ENCODE data around the gene ATP5IF1. TPM values are rescaled to one million over a fixed set of nuclear protein-coding genes. Genes with fewer than 3 reads are reported as not detected.

The ATP5IF1 gene
- total and polyA plus RNA-seq, 11 donors: 209 to 3,101 (median 423) TPM

GRCh38 chr1:28279721-28280120 lies 43.8 kb downstream of the ATP5IF1 start:
- ATAC-seq: no peak
- Histone ChIP-seq H3K4me3 (no peak overlapping the region), H3K36me3 (peaks cover 0 to 82% (median 71%) of the 10 kb centered on the region in 9 donors), H3K27me3 (no peaks in the 10 kb centered on the region), H3K9me3 (no peaks in the 10 kb centered on the region), H3K27ac (no peak overlapping the region), H3K4me1 (peaks cover 0 to 30% (median 2%) of the 10 kb centered on the region in 12 donors)
- intact Hi-C loops (cut with DNase I): no loop called here
- WGBS, 4 donors: 95 to 97% (median 96%) methylated on average over 7 of the region's 7 CpGs
- DNase-seq: no peak
- TF ChIP-seq POLR2A (IDR thresholded peaks at IDR 0.05): no peak
- TF ChIP-seq, protein P1, sequence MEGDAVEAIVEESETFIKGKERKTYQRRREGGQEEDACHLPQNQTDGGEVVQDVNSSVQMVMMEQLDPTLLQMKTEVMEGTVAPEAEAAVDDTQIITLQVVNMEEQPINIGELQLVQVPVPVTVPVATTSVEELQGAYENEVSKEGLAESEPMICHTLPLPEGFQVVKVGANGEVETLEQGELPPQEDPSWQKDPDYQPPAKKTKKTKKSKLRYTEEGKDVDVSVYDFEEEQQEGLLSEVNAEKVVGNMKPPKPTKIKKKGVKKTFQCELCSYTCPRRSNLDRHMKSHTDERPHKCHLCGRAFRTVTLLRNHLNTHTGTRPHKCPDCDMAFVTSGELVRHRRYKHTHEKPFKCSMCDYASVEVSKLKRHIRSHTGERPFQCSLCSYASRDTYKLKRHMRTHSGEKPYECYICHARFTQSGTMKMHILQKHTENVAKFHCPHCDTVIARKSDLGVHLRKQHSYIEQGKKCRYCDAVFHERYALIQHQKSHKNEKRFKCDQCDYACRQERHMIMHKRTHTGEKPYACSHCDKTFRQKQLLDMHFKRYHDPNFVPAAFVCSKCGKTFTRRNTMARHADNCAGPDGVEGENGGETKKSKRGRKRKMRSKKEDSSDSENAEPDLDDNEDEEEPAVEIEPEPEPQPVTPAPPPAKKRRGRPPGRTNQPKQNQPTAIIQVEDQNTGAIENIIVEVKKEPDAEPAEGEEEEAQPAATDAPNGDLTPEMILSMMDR (IDR thresholded peaks at IDR 0.05): no peak

DNA sequence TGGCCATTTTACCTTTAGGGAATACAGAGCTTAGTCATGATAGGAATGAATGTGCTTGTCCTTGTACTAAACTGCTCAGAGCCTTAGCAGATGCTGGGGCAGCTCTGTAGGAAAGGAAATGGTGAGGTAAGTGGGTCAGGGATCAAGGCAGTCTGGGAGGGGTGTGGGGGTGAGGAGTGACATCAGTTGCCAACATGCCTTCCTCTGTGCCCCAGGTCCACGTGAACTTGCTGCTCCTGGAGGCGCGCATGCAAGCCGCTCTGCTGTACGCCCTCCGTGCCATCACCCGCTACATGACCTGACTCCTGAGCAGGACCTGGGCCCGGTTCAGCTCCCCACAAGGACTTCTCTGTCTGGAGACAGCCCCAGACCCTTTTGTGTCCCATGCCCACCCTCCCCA lies 44.6 kb downstream of the ATP5IF1 start:
- no peaks in the 10 kb centered on the region for H3K9me3 ChIP-seq
- H3K36me3 ChIP-seq: peaks cover 0 to 74% (median 64%) of the 10 kb centered on the region in 9 donors
- 84 to 100% (median 88%) methylated on average over 1 to 8 of the region's 8 CpGs for WGBS, 4 donors
- TF ChIP-seq, protein P1 (IDR thresholded peaks at IDR 0.05): no peak
- no peak for TF ChIP-seq POLR2A (IDR thresholded peaks at IDR 0.05)
- DNase-seq (no peak), ATAC-seq (peak in 3 of 4 donors; percentile 29 to 41 (median 39))
- peak overlapping the region in 3 of 12 donors; percentile 46 to 66 (median 49) for H3K27ac ChIP-seq
- intact Hi-C loops (cut with DNase I): no loop called here
- H3K27me3 ChIP-seq: no peaks in the 10 kb centered on the region
- H3K4me1 ChIP-seq: peaks cover 0 to 30% (median 2%) of the 10 kb centered on the region in 12 donors
- H3K4me3 ChIP-seq: no peak overlapping the region

DNA sequence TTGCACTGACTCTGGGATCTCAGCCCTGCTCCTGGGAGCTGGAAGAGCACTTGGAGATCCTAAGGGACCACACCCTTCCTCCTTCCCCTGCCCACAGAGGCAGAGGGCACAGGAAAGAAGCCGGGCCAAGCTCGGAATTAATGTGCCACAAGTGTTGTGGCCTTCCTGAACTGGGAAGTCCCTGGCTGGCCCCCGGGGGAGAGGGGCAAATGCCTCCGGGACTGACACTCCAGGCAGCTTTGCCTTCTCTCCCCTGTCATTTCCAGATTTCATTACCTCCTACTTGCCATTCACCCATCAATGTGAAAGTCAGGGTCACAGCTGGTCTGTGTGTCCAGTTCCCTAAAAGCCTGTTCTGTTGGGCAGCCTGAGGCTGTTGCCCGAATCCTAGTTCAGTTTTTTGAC lies 45.1 kb downstream of the ATP5IF1 start:
- peak in 1 of 5 donors; percentile 34 for DNase-seq
- no peak overlapping the region for H3K4me3 ChIP-seq
- TF ChIP-seq POLR2A (IDR thresholded peaks at IDR 0.05): no peak
- TF ChIP-seq, protein P1 (IDR thresholded peaks at IDR 0.05): no peak
- peaks cover 0 to 30% (median 2%) of the 10 kb centered on the region in 12 donors for H3K4me1 ChIP-seq
- 51 to 73% (median 63%) methylated on average over 4 to 5 of the region's 5 CpGs for WGBS, 4 donors
- H3K9me3 ChIP-seq: no peaks in the 10 kb centered on the region
- H3K36me3 ChIP-seq: peaks cover 0 to 70% (median 60%) of the 10 kb centered on the region in 9 donors
- H3K27me3 ChIP-seq: no peaks in the 10 kb centered on the region
- ATAC-seq: peak in 3 of 4 donors; percentile 43 to 47 (median 47)
- intact Hi-C loops (cut with DNase I): no loop called here
- peak overlapping the region in 5 of 12 donors; percentile 20 to 66 (median 49) for H3K27ac ChIP-seq

- Histone ChIP-seq H3K4me3 (no peak overlapping the region), H3K36me3 (peaks cover 0 to 61% (median 52%) of the 10 kb centered on the region in 9 donors), H3K27me3 (no peaks in the 10 kb centered on the region), H3K9me3 (no peaks in the 10 kb centered on the region), H3K27ac (peak overlapping the region in 3 of 12 donors; percentile 20 to 66 (median 49)), H3K4me1 (peaks cover 0 to 30% (median 2%) of the 10 kb centered on the region in 12 donors)
- DNase-seq: no peak
- 91 to 93% (median 92%) methylated on average over 14 of the region's 14 CpGs for WGBS, 4 donors
- ATAC-seq: peak in 1 of 4 donors; percentile 18
- intact Hi-C loops (cut with DNase I): no loop called here
- TF ChIP-seq, protein P1 (IDR thresholded peaks at IDR 0.05): no peak
- no peak for TF ChIP-seq POLR2A (IDR thresholded peaks at IDR 0.05)
Observed at GRCh38 chr1:28281608-28282425, 45.9 kb downstream of the ATP5IF1 start.
